ENCODE results near the gene PAPPA2.

DNA sequence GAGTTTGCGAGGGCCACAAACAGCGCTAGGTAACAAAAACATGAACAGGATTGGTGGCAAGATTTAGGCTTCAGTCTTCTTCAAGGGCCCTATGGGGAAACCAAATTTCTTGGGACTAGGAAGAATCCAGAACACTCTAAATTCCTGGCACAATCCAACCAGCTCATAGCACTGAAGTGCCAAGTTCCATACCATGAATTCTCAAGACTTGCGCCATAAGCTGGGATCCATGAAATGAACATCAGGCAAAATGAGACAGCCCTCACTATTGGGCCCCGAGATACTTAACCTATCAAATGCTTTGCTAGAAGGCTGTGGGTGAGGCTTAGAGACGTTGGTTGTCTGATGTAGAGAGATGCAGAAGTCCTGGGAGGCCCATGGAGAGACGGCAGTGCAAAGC, 322.1 kb downstream of the PAPPA2 start:
- TF ChIP-seq, protein P1, sequence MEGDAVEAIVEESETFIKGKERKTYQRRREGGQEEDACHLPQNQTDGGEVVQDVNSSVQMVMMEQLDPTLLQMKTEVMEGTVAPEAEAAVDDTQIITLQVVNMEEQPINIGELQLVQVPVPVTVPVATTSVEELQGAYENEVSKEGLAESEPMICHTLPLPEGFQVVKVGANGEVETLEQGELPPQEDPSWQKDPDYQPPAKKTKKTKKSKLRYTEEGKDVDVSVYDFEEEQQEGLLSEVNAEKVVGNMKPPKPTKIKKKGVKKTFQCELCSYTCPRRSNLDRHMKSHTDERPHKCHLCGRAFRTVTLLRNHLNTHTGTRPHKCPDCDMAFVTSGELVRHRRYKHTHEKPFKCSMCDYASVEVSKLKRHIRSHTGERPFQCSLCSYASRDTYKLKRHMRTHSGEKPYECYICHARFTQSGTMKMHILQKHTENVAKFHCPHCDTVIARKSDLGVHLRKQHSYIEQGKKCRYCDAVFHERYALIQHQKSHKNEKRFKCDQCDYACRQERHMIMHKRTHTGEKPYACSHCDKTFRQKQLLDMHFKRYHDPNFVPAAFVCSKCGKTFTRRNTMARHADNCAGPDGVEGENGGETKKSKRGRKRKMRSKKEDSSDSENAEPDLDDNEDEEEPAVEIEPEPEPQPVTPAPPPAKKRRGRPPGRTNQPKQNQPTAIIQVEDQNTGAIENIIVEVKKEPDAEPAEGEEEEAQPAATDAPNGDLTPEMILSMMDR (IDR thresholded peaks at IDR 0.05; ENCODE audit: insufficient read depth, low read length, poor library complexity, severe bottlenecking): no peak
- TF ChIP-seq EZH2phosphoT487 (conservative IDR thresholded peaks at IDR 0.05; ENCODE audit: low read length): no peak
